Amygdala (tissue), 56 donors: Measurements from ENCODE around the gene DNMT1.

Experiments
- DNase-seq, 56 donors: peaks; one replicate each; lab custom pipeline; 2025; lab: John Stamatoyannopoulos, UW

The DNMT1 gene

DNA sequence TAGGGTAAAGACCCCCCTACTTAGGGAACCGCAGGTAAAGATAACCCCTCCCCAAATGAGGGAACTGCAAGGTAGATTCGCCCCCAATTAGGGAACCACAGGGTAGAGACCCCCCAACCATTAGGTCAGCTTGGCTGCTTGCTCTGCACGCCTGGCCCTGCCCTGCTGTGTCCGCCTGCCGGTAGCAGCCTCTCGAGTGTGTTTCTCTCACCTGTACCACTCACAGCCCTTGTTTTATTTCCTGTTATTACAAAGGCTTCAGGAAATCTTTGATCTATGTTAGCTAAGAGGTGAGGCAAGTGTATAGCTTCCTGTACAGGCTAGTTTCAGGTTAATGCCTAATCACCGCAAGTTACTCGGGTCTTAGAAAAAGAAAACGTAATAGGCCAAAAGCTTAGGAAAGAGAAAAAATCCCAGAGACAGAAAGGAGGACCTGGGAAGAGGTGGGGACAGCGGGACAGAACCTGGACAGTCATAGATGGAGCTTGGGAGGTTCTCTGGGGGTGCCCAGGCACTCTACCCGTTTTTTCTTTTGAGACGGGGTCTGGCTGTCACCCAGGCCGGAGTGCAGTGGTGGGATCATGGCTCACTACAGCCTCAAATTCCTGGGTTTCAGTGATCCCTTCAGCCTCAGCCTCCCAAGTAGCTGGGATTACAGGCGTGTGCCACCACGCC is 51.9 kb downstream of the DNMT1 start:
- no peak for DNase-seq

DNA sequence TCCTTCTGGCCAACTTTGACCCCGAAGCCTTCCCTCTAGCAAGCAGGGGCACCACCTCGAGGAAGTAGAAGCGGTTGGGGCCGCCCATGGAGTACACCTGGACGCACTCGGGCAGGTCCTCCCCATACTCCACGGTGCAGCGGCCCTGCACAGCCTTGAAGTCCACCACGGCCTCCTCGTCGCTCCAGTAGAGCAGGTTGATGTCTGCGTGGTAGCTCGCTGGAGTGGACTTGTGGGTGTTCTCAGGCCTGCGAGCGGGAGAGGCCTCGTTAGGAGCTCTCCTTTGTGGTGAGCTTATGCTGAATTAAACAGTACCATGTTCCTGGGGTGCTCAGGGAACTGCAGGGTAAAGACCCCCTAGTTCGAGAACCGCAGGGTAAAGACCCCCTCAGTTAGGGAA is 52.8 kb downstream of the DNMT1 start:
- DNase-seq: no peak

- DNase-seq: no peak
Observed at GRCh38 chr19:10141479-10141878, 53.3 kb downstream of the DNMT1 start.

- no peak for DNase-seq
Observed at GRCh38 chr19:10139952-10140351, 54.8 kb downstream of the DNMT1 start.

- DNase-seq: no peak
Observed at GRCh38 chr19:10138879-10139795, 55.6 kb downstream of the DNMT1 start.

DNA sequence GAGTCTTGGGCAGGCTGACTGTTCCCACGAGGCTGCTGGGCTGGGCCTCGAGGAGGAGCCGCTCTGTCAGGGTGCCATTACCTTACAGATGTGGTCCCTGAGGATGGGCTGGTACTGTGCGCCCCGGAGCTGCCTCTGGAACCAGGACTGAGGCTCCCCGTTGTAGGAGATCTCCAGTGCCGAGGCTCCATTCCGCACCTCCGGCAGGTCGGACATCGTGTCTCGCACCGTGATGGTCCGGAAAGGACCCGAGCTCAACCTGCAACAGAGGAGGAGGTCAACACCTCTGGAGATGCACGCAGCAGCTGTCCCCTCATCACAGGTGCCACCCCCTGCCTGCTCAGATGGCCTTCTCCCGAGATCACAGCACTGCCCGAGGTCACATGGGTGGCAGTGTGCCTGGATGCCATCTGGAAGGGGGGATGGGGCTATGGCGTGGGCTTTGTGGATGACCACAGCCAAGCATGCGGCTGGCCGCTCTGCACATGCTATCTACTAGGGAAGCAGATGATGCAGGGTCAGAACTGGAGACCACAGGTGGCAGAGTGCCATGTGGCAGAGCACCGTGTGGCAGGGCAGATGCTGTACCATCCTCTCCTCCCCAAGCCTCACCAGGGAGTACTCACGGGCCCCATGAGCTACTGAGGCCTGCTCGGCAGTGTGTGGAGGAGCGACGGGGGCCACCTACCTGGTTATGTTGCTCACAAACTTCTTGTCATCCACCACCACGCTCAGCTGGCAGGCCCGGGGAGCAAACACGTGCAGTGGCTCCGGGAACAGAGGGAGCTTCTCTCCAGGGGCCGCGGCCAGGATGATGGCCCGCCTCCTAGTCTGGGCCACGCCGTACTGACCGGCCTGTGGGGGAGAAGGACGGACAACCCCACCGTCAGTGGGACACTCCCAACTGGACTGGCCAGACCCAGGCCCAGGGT is 56.7 kb downstream of the DNMT1 start:
- peak in 37 of 56 donors; percentile 1 to 83 (median 39) for DNase-seq

DNA sequence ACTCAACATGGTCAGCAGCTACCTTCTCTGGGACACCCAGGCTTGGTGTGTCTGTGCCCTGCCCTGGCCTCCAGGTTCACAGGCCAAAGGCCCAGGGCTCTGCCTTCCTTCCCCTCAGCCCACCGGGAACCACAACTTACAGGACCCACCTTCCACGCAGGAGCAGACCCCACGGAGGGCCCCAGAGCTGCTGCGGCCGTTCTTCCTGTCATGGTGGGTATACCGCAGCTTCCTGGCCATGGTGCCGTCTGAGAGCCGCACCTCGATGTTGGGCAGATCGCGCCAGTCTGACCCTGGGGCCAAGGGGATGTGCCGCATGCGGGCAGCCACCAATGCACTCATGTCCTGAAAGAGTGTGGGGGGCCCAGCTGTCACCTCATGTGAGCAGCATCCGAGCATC is 57.8 kb downstream of the DNMT1 start:
- DNase-seq: no peak

- DNase-seq: no peak
Observed at GRCh38 chr19:10135551-10136334, 59.0 kb downstream of the DNMT1 start.

GRCh38 chr19:10134040-10134439 is 60.7 kb downstream of the DNMT1 start:
- no peak for DNase-seq

DNA sequence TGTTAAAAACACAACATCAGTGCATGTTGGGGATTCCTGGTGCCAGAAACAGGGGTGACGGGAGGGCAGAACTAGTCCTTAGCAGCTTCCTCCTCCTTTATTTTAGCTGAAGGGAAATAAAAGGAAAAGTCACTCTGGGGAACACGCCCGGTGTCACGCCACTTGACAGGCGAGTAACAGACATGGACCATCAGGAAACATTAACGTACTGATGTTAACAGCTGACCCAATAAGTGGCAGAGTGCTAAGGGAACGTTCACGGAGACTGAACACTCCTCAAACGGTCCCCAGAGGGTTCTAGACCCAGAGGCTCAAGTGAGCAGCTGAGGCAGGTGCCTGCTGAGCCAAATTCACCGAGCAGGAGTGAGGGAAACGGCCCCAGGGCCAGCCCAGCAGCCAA is 61.2 kb downstream of the DNMT1 start:
- no peak for DNase-seq

- DNase-seq: no peak
Observed at GRCh38 chr19:10132905-10133304, 61.8 kb downstream of the DNMT1 start.

DNA sequence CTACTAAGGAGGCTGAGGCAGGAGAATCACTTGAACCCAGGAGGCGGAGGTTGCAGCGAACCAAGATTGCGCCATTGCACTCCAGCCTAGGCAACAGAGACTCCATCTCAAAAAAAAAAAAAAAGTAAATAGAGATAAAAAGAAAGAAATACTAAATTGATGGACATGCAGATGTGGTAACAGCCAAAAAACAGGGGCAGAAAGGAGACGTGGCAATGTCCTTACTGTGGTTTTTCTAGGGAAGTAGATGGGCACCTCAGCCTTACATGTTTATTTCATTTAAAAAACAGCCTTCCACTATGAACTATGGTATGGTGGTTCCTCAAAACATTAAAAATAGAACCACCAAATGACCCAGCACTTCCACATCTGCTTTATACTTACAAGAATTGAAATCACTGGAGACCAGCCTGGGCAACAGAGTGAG is 68.5 kb downstream of the DNMT1 start:
- no peak for DNase-seq

GRCh38 chr19:10124429-10124828 is 70.3 kb downstream of the DNMT1 start:
- DNase-seq: no peak

- DNase-seq: no peak
Observed at GRCh38 chr19:10122045-10122444, 72.7 kb downstream of the DNMT1 start.

DNA sequence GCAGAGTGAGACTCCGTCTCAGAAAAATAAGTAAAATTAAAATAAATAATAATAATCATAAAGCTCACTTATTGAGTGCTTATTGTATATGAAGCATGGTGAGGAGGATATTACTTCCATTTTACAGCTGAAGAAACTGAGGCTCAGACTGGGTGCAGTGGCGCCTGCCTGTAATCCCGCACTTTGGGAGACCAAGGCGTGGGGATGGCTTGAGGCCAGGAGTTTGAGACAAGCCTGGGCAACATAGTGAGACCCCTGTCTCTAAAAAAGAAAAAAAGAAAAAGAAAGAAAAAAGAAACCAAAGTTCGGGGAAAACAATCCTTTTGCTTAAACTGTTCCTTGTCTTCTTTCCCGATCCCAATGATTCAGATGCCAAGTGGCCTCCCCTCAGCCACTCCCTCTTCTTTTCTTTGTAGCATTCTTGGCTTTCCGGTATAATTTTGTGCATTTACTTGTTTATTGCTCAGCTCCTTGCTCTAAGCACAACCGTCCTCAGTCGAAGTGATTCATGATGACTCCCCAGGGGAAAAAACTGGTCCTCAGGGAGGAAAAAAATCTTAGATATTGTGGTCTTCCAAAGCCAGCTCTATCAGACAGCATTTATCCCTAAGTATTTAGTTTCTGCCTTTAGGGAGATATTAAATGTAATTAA is 74.1 kb downstream of the DNMT1 start:
- no peak for DNase-seq

DNA sequence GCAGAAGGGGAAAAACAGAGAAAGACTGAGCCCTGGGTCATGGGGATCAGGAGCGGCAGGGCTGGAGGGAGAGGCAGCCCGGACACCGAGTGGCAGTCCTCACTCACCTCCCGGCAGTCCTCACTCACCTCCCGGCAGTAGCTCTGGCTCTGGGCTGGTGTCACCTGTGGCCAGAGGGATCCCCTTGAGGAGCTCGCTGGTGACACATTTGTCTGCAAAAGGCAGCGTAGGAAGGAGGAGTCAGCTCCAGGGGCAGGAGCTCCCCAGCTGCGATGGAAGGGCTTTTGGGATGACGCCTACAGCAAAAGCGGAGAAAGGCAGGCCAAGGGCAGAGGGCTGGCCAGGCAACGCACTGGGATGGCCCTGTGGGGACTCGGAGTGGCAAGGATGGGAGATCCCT is 75.8 kb downstream of the DNMT1 start:
- DNase-seq: no peak

GRCh38 chr19:10116866-10117616 is 77.7 kb downstream of the DNMT1 start:
- DNase-seq: no peak

DNA sequence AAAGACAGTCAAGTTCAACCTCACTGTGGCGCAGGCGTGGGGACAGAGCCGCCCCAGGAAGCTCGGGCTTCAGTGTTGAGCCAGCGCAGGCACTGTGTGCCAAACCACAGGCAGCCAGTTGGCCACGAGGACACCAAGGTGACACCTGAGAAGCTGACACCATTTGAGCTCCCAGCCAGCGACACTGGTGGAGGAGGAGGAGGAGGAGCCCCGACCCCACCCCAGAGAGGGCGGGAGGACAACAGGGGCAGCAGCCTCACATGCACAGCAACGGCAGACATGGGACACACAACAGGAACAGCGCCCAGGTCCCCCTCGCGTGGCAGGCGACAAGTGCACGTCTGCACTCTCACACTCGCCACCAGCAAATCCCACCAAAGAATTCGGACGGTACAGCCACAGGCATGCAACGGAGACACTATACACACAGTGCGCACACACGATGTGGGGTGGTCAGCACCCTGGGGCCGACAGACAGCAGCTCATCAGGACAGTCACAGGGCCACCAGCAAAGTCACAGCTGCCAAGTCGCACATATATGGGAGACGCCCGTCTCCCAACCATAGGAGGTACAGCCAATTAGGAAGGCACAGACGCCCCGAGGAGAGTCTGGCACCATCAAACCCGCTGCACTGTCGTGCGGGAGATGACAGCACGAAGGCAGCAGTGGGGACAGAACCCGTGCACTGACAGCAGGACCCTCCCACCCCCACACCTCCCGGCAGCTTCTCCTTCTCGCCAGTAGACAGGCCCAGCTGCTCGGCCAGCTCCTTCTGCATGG is 78.5 kb downstream of the DNMT1 start:
- DNase-seq: no peak
